ENCODE data around the gene MAN1A2.

GRCh38 chr1:117447661-117448060 is 80.4 kb downstream of the MAN1A2 start:
- TF ChIP-seq POLR2A (IDR thresholded peaks at IDR 0.05) (no peak), CTCF (IDR thresholded peaks at IDR 0.05) (no peak)

Data from heart left ventricle (tissue), 13 donors.